Uterus (tissue), 2 donors: ENCODE data around the gene PFDN4.

ENCODE experiments used
- POLR2A ChIP-seq, 2 donors: fragments of 450-650 bp; IDR thresholded peaks; one replicate each; pipeline ENCODE4 v1.6.1; 2016; ENCODE audit warnings: antibody characterized with exemption in 2 of 2, mild to moderate bottlenecking in 1 of 2, moderate library complexity in 1 of 2
- TF ChIP-seq, protein P1 (sequence below), 4 experiments: fragments of 200-600 bp in 2 of 4; fragments of 450-650 bp in 2 of 4; sonication (generic) in 2 of 4; IDR thresholded peaks; one replicate each; pipeline ENCODE4 v1.5.1; 2016 to 2019; ENCODE audit warnings: antibody characterized with exemption in 4 of 4, mild to moderate bottlenecking in 2 of 4, moderate library complexity in 1 of 4

DNA sequence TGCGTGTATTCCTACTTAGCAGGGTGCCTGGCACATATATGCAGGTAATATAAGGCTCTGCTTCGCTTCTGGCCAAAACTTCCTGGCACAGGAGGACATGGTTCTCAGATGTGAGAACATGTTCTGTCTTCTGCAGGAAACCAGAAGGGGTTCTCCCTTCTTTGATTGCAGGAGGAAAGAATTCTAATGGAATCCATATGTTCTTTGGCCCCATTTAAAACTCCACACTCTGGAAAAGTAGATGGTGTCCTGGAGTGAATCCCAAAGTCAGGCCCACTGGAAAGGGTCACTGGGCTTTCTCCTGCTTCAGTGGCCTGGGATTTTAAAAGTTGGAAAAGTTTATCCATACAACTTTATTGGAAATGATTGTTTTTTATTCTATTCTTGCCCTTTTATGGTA lies 17.7 kb upstream of the PFDN4 start:
- TF ChIP-seq, protein P1, sequence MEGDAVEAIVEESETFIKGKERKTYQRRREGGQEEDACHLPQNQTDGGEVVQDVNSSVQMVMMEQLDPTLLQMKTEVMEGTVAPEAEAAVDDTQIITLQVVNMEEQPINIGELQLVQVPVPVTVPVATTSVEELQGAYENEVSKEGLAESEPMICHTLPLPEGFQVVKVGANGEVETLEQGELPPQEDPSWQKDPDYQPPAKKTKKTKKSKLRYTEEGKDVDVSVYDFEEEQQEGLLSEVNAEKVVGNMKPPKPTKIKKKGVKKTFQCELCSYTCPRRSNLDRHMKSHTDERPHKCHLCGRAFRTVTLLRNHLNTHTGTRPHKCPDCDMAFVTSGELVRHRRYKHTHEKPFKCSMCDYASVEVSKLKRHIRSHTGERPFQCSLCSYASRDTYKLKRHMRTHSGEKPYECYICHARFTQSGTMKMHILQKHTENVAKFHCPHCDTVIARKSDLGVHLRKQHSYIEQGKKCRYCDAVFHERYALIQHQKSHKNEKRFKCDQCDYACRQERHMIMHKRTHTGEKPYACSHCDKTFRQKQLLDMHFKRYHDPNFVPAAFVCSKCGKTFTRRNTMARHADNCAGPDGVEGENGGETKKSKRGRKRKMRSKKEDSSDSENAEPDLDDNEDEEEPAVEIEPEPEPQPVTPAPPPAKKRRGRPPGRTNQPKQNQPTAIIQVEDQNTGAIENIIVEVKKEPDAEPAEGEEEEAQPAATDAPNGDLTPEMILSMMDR (IDR thresholded peaks at IDR 0.05): no peak
- no peak for TF ChIP-seq POLR2A (IDR thresholded peaks at IDR 0.05)
